Loucy (cell line): ENCODE measurements around the gene MMP13.

ENCODE experiments used
- H2AFZ ChIP-seq: fragments of 200-600 bp; sonication (generic); 2 replicates; pipeline ENCODE4 v1.6.0; 2016; ENCODE audit warnings: antibody characterized with exemption, mild to moderate bottlenecking, low read length, moderate library complexity
- H3F3A ChIP-seq: fragments of 200-600 bp; 2 replicates; pipeline ENCODE4 v1.6.0; 2016; ENCODE audit warnings: antibody characterized with exemption, low read depth, mild to moderate bottlenecking
- H3K27me3 ChIP-seq: fragments of 200-600 bp; sonication (generic); 2 replicates; pipeline ENCODE4 v1.6.1; 2014; ENCODE audit warnings: low read length, mild to moderate bottlenecking; ENCODE audit not compliant: insufficient read depth, poor library complexity, severe bottlenecking
- H3K36me3 ChIP-seq: fragments of 200-600 bp; sonication (generic); 2 replicates; pipeline ENCODE4 v1.6.1; 2016; ENCODE audit warnings: low read length; ENCODE audit not compliant: insufficient read depth
- H3K4me1 ChIP-seq: fragments of 200-600 bp; sonication (generic); 2 replicates; pipeline ENCODE4 v1.5.1; 2014; ENCODE audit warnings: low read length, mild to moderate bottlenecking; ENCODE audit not compliant: insufficient read depth, poor library complexity, severe bottlenecking
- H3K4me2 ChIP-seq: fragments of 200-600 bp; sonication (generic); 2 replicates; pipeline ENCODE4 v1.6.0; 2014; ENCODE audit warnings: antibody characterized with exemption, low read length, low read depth, mild to moderate bottlenecking; ENCODE audit not compliant: poor library complexity, severe bottlenecking
- H3K4me3 ChIP-seq: fragments of 200-600 bp; sonication (generic); 2 replicates; pipeline ENCODE4 v1.5.1; 2014; ENCODE audit warnings: low read length, mild to moderate bottlenecking, mixed read lengths; ENCODE audit not compliant: poor library complexity, severe bottlenecking
- H3K79me2 ChIP-seq: fragments of 200-600 bp; sonication (generic); 2 replicates; pipeline ENCODE4 v1.6.1; 2014; ENCODE audit warnings: low read length; ENCODE audit not compliant: insufficient read depth
- H3K9ac ChIP-seq: fragments of 200-600 bp; sonication (generic); 2 replicates; pipeline ENCODE4 v1.6.0; 2014; ENCODE audit warnings: mild to moderate bottlenecking, low read depth, low read length, moderate library complexity; ENCODE audit not compliant: poor library complexity, severe bottlenecking
- H3K9me2 ChIP-seq: fragments of 200-600 bp; sonication (generic); replicated peaks from 2 replicates; pipeline ENCODE4 v1.6.1; 2016; ENCODE audit warnings: low read depth, low read length, mixed read lengths
- H3K9me3 ChIP-seq: fragments of 200-600 bp; sonication (generic); 2 replicates; pipeline ENCODE4 v1.6.1; 2014; ENCODE audit warnings: mild to moderate bottlenecking, antibody characterized with exemption, low read length, low read depth; ENCODE audit not compliant: insufficient read depth
- H4K20me1 ChIP-seq: fragments of 200-600 bp; sonication (generic); 2 replicates; pipeline ENCODE4 v1.6.0; 2014; ENCODE audit warnings: antibody characterized with exemption, low read length, mild to moderate bottlenecking; ENCODE audit not compliant: insufficient read depth, poor library complexity, severe bottlenecking
- EZH2phosphoT487 ChIP-seq: fragments of 200-600 bp; IDR thresholded peaks from 2 replicates; pipeline ENCODE4 v1.6.1; 2018; ENCODE audit warnings: antibody characterized with exemption, mild to moderate bottlenecking, moderate library complexity, borderline replicate concordance
- TF ChIP-seq, protein P1 (sequence below): fragments of 200-600 bp; sonication (generic); conservative IDR thresholded peaks from 2 replicates; pipeline ENCODE4 v1.5.1; 2014; ENCODE audit warnings: mild to moderate bottlenecking, antibody characterized with exemption, low read length

The MMP13 gene

DNA sequence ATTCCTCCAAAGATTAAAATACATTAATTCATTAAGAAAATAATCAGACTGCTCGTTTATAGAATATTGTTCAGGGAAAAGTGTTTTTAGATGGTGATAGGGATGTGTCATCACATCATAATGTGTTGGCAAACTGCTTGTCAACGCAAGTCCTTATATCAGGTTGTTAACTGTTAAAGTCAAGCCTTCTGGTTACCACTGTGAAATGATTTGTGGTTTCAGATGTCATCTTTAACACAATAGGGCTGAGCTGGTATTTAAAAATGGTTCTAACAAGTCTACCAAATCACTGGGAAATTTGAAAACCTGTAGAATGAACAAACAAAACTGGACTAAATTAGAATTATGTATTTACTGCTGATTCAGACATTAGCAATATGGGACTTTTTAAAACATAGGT, 2.4 kb upstream of the MMP13 start:
- Histone ChIP-seq H2AFZ (no peak overlapping the region), H3F3A (no peaks in the 10 kb centered on the region), H3K9me2 (no peaks in the 10 kb centered on the region), H3K27me3 (no peaks in the 10 kb centered on the region), H3K4me3 (no peak overlapping the region), H3K9ac (no peak overlapping the region), H4K20me1 (no peaks in the 10 kb centered on the region), H3K36me3 (no peaks in the 10 kb centered on the region), H3K4me2 (no peak overlapping the region), H3K79me2 (no peaks in the 10 kb centered on the region), H3K9me3 (no peaks in the 10 kb centered on the region), H3K4me1 (no peaks in the 10 kb centered on the region)
- TF ChIP-seq, protein P1, sequence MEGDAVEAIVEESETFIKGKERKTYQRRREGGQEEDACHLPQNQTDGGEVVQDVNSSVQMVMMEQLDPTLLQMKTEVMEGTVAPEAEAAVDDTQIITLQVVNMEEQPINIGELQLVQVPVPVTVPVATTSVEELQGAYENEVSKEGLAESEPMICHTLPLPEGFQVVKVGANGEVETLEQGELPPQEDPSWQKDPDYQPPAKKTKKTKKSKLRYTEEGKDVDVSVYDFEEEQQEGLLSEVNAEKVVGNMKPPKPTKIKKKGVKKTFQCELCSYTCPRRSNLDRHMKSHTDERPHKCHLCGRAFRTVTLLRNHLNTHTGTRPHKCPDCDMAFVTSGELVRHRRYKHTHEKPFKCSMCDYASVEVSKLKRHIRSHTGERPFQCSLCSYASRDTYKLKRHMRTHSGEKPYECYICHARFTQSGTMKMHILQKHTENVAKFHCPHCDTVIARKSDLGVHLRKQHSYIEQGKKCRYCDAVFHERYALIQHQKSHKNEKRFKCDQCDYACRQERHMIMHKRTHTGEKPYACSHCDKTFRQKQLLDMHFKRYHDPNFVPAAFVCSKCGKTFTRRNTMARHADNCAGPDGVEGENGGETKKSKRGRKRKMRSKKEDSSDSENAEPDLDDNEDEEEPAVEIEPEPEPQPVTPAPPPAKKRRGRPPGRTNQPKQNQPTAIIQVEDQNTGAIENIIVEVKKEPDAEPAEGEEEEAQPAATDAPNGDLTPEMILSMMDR, result no peak
- TF ChIP-seq EZH2phosphoT487, result no peak

DNA sequence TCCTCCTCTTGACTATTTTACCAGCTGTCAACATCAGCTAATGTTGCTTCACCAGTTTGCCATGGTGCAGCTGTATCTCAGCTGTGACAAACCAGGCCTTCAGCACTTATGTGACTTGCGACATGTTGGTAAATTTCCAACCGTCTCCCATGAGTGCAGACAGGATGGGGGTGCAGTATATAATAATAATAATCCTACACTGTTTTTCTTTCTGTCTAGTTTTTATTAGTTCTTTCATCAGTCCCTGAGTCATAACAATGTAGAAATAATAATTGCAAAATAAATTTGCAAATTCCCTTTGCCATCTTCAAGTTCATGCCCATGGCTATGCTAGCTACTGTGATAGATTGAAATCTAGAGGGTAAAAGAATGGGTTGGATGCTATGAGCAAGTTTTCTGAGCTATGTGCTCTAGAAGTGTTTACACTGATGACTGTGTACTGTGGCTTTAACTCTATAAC, 4.9 kb downstream of the MMP13 start:
- no peak for TF ChIP-seq EZH2phosphoT487
- TF ChIP-seq, protein P1, result no peak
- Histone ChIP-seq H3K27me3 (no peaks in the 10 kb centered on the region), H3K36me3 (no peaks in the 10 kb centered on the region), H3K4me3 (no peak overlapping the region), H4K20me1 (no peaks in the 10 kb centered on the region), H3K4me2 (no peak overlapping the region), H3K9me2 (no peaks in the 10 kb centered on the region), H3K4me1 (no peaks in the 10 kb centered on the region), H3F3A (no peaks in the 10 kb centered on the region), H2AFZ (no peak overlapping the region), H3K9ac (no peak overlapping the region), H3K79me2 (no peaks in the 10 kb centered on the region), H3K9me3 (no peaks in the 10 kb centered on the region)

DNA sequence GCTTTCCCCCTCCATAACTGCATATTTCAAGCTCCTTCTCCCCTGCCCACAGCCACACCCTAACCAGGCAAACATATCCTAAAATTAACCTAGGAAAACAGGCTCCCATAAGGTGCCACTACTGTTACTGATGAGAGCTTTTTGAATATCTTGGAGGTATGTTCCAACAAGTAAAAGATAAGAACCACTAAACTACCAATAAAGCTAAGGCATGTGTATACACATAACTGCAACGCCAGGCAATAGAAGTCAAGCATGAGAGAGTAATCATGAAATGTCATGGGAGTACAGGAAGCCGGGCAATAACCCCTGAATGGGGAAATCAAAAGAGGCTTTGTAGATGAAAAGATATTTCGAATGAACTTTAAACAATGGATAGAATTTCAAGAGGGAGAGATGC, 9.3 kb downstream of the MMP13 start:
- Histone ChIP-seq H3K79me2 (no peaks in the 10 kb centered on the region), H3K9ac (no peak overlapping the region), H3K27me3 (no peaks in the 10 kb centered on the region), H3K4me1 (no peaks in the 10 kb centered on the region), H3K9me3 (no peaks in the 10 kb centered on the region), H3K9me2 (no peaks in the 10 kb centered on the region), H3K4me3 (no peak overlapping the region), H3K4me2 (no peak overlapping the region), H2AFZ (no peak overlapping the region), H3F3A (no peaks in the 10 kb centered on the region), H3K36me3 (no peaks in the 10 kb centered on the region), H4K20me1 (no peaks in the 10 kb centered on the region)
- TF ChIP-seq EZH2phosphoT487, result no peak
- TF ChIP-seq, protein P1, result no peak
